ENCODE data around the gene PLEKHN1. TPM values are rescaled to one million over a fixed set of nuclear protein-coding genes. Genes with fewer than 3 reads are reported as not detected.
"Not testable (repeated sequence)": the region's sequence is repeated elsewhere in the genome, so short reads cannot be mapped to it uniquely, and the experiment has no call there.

The PLEKHN1 gene
- total RNA-seq, 1 donor from 2014 or later, result 13.2 TPM

DNA sequence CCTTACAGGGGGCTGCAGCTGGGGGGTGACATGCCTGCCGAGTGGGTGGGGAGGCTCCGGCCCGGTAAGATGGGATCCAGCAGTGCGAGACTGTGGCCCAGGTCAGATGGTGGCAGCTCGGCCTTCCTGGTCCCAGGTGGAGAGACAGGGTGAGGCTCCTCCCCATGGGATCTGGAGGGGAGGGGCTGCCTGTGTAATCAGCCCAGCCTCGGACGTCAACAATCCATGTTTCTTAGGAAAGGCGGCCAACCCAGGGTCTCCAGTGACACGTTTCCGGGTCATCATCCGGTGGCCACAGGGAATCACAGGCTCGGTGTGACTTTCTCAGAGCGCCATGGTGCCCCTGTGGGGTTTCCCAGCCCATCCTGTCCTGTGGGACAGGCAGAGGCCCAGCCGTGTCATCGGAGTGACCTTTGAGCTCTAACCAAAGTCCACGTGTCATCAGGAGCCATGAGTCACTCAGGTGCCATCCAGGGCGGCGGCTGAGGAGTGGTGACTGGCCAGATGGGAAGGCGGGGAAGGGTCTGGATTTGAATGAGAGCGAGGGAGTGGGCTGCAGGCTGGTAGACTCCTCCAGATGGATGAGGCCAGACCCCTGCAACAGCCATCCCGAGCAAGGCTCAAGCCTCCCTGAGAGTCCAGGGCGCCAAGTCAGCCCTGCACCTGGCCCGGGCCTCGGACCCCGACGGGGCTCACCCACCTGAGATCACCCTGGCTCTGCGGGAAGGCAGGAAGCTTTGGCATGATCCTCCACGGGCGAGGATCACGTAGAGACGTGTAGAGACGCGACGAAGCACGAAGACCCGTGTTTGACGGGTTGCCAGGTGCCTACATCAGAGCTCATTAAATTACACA, 40.2 kb downstream of the PLEKHN1 start:
- DNase-seq (ENCODE audit: low read depth), result no peak
- TF ChIP-seq CTCF (IDR thresholded peaks at IDR 0.05; ENCODE audit: insufficient read depth, low read length, poor library complexity, severe bottlenecking), result no peak
- Histone ChIP-seq H3K36me3 (ENCODE audit: control insufficient read depth, insufficient read depth, low read length) (no peaks in the 10 kb centered on the region), H3K4me3 (ENCODE audit: low read depth, low read length) (no peak overlapping the region), H3K27me3 (ENCODE audit: control insufficient read depth, insufficient read depth, low read length) (no peaks in the 10 kb centered on the region)

DNA sequence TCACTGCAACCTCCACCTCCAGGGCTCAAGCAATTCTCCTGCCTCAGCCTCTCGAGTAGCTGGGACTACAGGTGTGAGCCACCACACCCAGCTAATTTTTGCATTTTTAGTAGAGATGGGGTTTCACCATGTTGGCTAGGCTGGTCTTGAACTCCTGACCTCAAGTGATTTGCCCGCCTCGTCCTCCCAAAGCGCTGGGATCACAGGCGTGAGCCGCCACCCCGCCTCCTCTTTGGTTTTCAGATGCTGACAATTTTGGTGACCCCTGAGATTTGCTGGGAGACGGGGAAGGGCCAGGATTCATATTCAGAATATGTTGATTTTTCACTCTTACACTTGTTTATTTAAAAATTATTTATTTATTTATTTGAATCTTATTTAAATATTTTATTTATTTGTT, 43.8 kb downstream of the PLEKHN1 start:
- not testable (repeated sequence) for DNase-seq (ENCODE audit: low read depth); H3K27me3 ChIP-seq (ENCODE audit: control insufficient read depth, insufficient read depth, low read length); H3K4me3 ChIP-seq (ENCODE audit: low read depth, low read length); H3K36me3 ChIP-seq (ENCODE audit: control insufficient read depth, insufficient read depth, low read length)

DNA sequence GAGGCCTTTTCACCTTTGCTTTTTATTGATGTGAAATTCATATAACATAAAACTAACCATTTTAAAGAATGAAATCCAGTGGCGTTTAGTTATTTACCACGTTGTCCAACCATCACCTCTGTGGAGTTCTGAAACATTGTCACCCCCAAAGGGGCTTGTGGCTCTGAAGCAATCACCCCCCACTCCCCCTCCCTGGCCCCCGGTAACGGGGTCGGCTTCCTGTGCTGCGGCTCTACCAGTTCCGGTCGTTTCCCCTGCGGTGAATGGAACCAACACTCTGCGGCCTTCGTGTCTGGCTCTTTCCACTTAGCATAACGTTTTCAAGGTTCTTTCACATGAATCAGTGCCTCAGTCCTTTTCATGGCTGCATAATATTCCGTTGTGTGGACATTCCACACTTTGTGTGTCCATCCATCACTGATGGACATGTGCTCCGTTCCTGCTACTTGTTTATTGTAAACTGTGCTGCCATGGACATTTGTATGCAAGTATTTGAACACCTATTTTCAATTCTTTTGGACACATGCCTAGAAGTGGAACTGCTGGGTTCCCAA, 45.2 kb downstream of the PLEKHN1 start:
- Histone ChIP-seq H3K36me3 (ENCODE audit: control insufficient read depth, insufficient read depth, low read length) (no peaks in the 10 kb centered on the region), H3K4me3 (ENCODE audit: low read depth, low read length) (no peak overlapping the region), H3K27me3 (ENCODE audit: control insufficient read depth, insufficient read depth, low read length) (no peaks in the 10 kb centered on the region)
- no peak for DNase-seq (ENCODE audit: low read depth)
- TF ChIP-seq CTCF (IDR thresholded peaks at IDR 0.05; ENCODE audit: insufficient read depth, low read length, poor library complexity, severe bottlenecking), result no peak

DNA sequence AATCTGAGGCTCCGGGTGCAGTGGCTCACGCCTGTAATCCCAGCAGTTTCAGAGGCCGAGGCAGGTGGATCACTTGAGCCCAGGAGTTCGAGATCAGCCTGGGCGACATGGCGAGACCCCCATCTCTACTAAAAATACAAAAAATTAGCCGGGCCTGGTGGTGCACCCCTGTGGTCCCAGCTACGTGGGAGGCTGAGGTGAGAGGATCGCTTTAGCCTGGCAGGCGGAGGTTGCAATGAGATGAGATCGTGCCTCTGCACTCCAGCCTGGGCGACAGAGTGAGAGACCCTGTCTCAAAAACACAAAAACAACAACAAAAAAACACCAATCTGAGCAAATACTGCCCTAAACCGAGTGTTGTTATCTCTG, 46.4 kb downstream of the PLEKHN1 start:
- DNase-seq (ENCODE audit: low read depth); H3K27me3 ChIP-seq (ENCODE audit: control insufficient read depth, insufficient read depth, low read length); H3K36me3 ChIP-seq (ENCODE audit: control insufficient read depth, insufficient read depth, low read length): not testable (repeated sequence)
- peak overlapping the region; percentile 63 for H3K4me3 ChIP-seq (ENCODE audit: low read depth, low read length)

DNA sequence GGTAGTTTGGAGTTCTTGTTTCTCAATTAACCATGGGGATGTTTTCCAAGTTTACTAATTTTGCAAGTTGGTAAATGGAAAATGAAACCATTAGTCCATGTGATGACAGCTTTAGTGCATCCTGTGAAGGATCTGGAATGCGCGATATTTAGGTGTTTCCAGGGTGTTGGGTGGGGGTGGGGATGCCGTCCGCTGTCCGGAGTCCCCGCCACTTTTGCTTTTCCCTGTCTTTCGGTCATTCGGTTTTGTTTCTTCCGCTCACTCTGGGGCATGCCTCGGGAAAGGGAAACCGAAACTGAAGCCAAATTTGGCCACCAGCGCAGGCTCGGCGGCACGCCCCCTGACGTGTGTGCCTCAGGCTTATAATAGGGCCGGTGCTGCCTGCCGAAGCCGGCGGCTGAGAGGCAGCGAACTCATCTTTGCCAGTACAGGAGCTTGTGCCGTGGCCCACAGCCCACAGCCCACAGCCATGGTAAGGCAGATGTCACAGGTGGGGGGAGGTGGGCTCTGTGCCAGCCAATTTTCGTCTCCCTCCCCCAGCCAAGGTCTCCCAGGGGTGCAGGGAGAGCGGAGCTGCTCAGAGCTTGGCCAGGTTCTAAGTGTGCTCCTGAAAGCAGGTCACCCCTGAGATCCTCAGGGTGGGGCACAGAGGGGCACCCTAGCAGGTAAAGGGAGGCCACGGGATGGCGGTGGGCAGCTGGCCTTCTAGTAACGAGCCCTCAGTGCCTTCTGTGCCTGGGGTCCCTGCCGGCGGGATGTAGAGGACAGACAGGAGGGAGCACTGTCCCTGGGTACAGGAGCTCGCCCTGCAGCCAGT, 47.0 kb downstream of the PLEKHN1 start, which contains the start of gene ISG15:
TSS of gene ISG15 (plus strand) at position 393 of the 817 bp plus-strand sequence. CDS start at position 470, 77 bp downstream.
- TF ChIP-seq CTCF (IDR thresholded peaks at IDR 0.05; ENCODE audit: insufficient read depth, low read length, poor library complexity, severe bottlenecking), result no peak
- Histone ChIP-seq H3K36me3 (ENCODE audit: control insufficient read depth, insufficient read depth, low read length) (no peaks in the 10 kb centered on the region), H3K27me3 (ENCODE audit: control insufficient read depth, insufficient read depth, low read length) (no peaks in the 10 kb centered on the region), H3K4me3 (ENCODE audit: low read depth, low read length) (peak within 1 kb of the TSS; percentile 63)
- DNase-seq (ENCODE audit: low read depth), result no peak

DNA sequence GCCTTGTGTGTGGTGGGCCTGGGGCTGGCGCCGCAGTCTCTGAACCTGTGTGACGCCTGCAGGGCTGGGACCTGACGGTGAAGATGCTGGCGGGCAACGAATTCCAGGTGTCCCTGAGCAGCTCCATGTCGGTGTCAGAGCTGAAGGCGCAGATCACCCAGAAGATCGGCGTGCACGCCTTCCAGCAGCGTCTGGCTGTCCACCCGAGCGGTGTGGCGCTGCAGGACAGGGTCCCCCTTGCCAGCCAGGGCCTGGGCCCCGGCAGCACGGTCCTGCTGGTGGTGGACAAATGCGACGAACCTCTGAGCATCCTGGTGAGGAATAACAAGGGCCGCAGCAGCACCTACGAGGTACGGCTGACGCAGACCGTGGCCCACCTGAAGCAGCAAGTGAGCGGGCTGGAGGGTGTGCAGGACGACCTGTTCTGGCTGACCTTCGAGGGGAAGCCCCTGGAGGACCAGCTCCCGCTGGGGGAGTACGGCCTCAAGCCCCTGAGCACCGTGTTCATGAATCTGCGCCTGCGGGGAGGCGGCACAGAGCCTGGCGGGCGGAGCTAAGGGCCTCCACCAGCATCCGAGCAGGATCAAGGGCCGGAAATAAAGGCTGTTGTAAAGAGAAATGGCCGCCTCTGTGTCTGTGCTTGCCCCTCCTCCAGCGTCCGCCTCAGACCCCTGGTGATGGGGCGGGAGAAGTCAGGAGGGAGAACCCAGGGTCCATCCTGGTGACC, 47.8 kb downstream of the PLEKHN1 start:
- Histone ChIP-seq H3K36me3 (ENCODE audit: control insufficient read depth, insufficient read depth, low read length) (no peaks in the 10 kb centered on the region), H3K4me3 (ENCODE audit: low read depth, low read length) (peak overlapping the region; percentile 63), H3K27me3 (ENCODE audit: control insufficient read depth, insufficient read depth, low read length) (no peaks in the 10 kb centered on the region)
- no peak for DNase-seq (ENCODE audit: low read depth)
- no peak for TF ChIP-seq CTCF (IDR thresholded peaks at IDR 0.05; ENCODE audit: insufficient read depth, low read length, poor library complexity, severe bottlenecking)

Measured in kidney epithelial cell (primary cell).